Sigmoid colon (tissue), 7 donors: ENCODE measurements around the gene LARGE1. TPM values are rescaled to one million over a fixed set of nuclear protein-coding genes. Genes with fewer than 3 reads are reported as not detected.

Experiments used
- DNase-seq: peaks from one replicate; pipeline ENCODE4 v3.0.0-alpha.2; 2019
- H3K27ac ChIP-seq, 4 donors: fragments of 200-600 bp; sonication (generic); one replicate each; pipeline ENCODE4 v1.5.1; 2016 to 2019; ENCODE audit warnings: mild to moderate bottlenecking in 1 of 4
- H3K27me3 ChIP-seq, 3 donors: fragments of 200-600 bp; sonication (generic); one replicate each; pipeline ENCODE4 v1.5.1; 2019; ENCODE audit warnings: mild to moderate bottlenecking in 1 of 3
- H3K36me3 ChIP-seq, 4 donors: fragments of 200-600 bp; sonication (generic); one replicate each; pipeline ENCODE4 v1.5.1; 2016 to 2019
- H3K4me1 ChIP-seq, 4 donors: fragments of 200-600 bp; sonication (generic); one replicate each; pipeline ENCODE4 v1.5.1; 2017 to 2019
- H3K4me3 ChIP-seq, 4 donors: fragments of 200-600 bp; sonication (generic); one replicate each; pipeline ENCODE4 v1.5.1; 2017 to 2019; ENCODE audit warnings: mild to moderate bottlenecking in 2 of 4, moderate library complexity in 1 of 4
- H3K9me3 ChIP-seq, 4 donors: fragments of 200-600 bp in 3 of 4; sonication (generic) in 3 of 4; one replicate each; pipeline versions ENCODE4 v1.5.1 to v1.6.1; 2013 to 2019
- EP300 ChIP-seq, 4 donors: sonication (generic); formaldehyde crosslinking; IDR thresholded peaks; one replicate each; pipeline ENCODE4 v1.6.1; 2017; ENCODE audit warnings: antibody characterized with exemption in 4 of 4
- POLR2A ChIP-seq, 2 donors: fragments of 450-650 bp; IDR thresholded peaks; one replicate each; pipeline ENCODE4 v1.6.1; 2016; ENCODE audit warnings: antibody characterized with exemption in 2 of 2, mild to moderate bottlenecking in 2 of 2, moderate library complexity in 2 of 2
- POLR2AphosphoS5 ChIP-seq, 4 donors: sonication (generic); formaldehyde crosslinking; IDR thresholded peaks; one replicate each; pipeline ENCODE4 v1.6.1; 2017; ENCODE audit warnings: antibody characterized with exemption in 4 of 4
- WGBS, 2 donors: extraction: QIAGEN DNeasy Blood & Tissue Kit; methylation state at CpG; one replicate each; pipeline ENCODE4 v1.1.7; 2013; 5-methylcytosine and 5-hydroxymethylcytosine counted together
- intact Hi-C: fragments of 100-400 bp; cut with DNase I; formaldehyde crosslinking; loops from one replicate; pipeline ENCODE4 v1.15.1; 2023
- polyA plus RNA-seq, 3 donors: library from polyadenylated mRNA; stranded (reverse); fragments of 200-250 nt; gene quantifications; one replicate each; pipeline ENCODE4 v1.2.3, GENCODE V29; 2013
- total RNA-seq, 4 donors: library from RNA; depleted of rRNA; stranded (reverse); fragments of >200 nt; gene quantifications; one replicate each; pipeline ENCODE4 v1.1.0, GENCODE V29; 2016
- TF ChIP-seq, protein P1 (sequence below), 4 experiments: fragments of 450-650 bp in 3 of 4; fragments of 200-600 bp in 1 of 4; IDR thresholded peaks; one replicate each; pipeline ENCODE4 v1.5.1; 2016 to 2019; ENCODE audit warnings: antibody characterized with exemption in 4 of 4, mild to moderate bottlenecking in 3 of 4, moderate library complexity in 2 of 4
- donor health status: healthy with polysubstance abuse.
- donor health status: Bipolar disorder and iron deficiency.
- donor health status: healthy.

The LARGE1 gene
- total and polyA plus RNA-seq, 7 donors: 5.8 to 74.4 (median 38.0) TPM

DNA sequence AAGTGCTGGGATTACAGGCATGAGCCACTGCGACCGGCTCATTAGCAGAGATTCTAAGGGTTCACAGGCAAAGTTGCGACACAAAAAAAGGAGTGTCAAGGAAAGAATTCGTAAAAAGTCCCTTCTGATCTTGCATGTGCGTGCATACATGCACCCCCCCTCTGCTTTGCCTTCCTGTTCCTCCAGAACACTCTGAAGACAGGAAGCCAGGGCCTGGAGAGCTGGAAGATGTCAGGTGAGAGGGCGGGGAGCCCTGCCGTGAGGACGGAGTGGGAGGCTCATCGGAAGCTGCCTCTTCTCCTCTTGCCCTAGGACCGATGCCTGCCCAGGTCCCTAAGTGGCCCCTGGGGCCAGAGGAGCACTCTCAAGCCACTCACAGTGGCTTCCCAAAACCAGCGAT, 89.1 kb downstream of the LARGE1 start:
- H3K27ac ChIP-seq: no peak overlapping the region
- intact Hi-C loops: no loop called here
- WGBS, 2 donors: 80 to 84% methylated on average over 11 of the region's 11 CpGs
- peaks cover 0 to 68% (median 36%) of the 10 kb centered on the region in 4 donors for H3K4me1 ChIP-seq
- H3K36me3 ChIP-seq: no peaks in the 10 kb centered on the region
- H3K27me3 ChIP-seq: no peaks in the 10 kb centered on the region
- no peaks in the 10 kb centered on the region for H3K9me3 ChIP-seq
- DNase-seq: no peak
- no peak for TF ChIP-seq EP300 (IDR thresholded peaks at IDR 0.05)
- no peak for TF ChIP-seq POLR2AphosphoS5 (IDR thresholded peaks at IDR 0.05)
- no peak for TF ChIP-seq POLR2A (IDR thresholded peaks at IDR 0.05)
- TF ChIP-seq, protein P1, sequence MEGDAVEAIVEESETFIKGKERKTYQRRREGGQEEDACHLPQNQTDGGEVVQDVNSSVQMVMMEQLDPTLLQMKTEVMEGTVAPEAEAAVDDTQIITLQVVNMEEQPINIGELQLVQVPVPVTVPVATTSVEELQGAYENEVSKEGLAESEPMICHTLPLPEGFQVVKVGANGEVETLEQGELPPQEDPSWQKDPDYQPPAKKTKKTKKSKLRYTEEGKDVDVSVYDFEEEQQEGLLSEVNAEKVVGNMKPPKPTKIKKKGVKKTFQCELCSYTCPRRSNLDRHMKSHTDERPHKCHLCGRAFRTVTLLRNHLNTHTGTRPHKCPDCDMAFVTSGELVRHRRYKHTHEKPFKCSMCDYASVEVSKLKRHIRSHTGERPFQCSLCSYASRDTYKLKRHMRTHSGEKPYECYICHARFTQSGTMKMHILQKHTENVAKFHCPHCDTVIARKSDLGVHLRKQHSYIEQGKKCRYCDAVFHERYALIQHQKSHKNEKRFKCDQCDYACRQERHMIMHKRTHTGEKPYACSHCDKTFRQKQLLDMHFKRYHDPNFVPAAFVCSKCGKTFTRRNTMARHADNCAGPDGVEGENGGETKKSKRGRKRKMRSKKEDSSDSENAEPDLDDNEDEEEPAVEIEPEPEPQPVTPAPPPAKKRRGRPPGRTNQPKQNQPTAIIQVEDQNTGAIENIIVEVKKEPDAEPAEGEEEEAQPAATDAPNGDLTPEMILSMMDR (IDR thresholded peaks at IDR 0.05): no peak
- no peak overlapping the region for H3K4me3 ChIP-seq

DNA sequence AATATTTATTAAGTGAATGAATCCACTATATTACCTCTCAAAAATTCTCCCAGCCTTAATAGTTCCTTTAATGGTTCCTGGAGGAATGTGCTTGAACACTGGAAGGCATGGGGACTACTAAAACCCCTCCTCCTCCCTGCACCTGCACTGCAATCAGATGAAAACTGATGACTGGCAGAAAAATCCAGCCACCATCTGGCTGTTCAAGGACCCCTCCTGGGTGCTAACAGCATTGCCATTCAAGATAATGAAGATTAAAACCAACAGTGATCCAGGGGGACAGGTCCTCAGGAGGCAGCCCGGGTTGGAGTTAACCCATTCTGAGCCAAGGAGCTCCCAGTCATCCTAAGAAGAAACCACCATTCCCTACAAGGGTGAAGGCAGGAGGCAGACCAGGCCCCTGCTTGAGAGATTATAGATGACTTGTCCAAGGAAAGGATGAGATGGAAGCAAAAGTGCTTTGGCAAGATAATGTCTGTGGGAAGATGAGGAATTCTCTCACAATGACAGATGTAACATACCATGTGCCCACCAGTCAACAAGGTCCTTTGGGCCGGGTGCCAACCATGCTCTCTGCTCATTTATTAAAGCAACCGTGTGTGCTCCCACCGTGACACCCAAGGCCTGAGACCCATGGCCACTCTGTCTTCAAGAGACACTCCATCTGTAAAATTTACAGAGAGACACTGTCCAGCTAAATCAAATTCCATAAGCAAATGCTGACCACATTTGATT, 90.6 kb downstream of the LARGE1 start:
- 70 to 72% methylated on average over 4 of the region's 4 CpGs for WGBS, 2 donors
- intact Hi-C loops: no loop called here
- TF ChIP-seq POLR2A (IDR thresholded peaks at IDR 0.05): no peak
- TF ChIP-seq, protein P1 (IDR thresholded peaks at IDR 0.05): no peak
- peaks cover 0 to 68% (median 37%) of the 10 kb centered on the region in 4 donors for H3K4me1 ChIP-seq
- DNase-seq: no peak
- no peak overlapping the region for H3K4me3 ChIP-seq
- no peaks in the 10 kb centered on the region for H3K36me3 ChIP-seq
- no peaks in the 10 kb centered on the region for H3K27me3 ChIP-seq
- no peak overlapping the region for H3K27ac ChIP-seq
- no peaks in the 10 kb centered on the region for H3K9me3 ChIP-seq

DNA sequence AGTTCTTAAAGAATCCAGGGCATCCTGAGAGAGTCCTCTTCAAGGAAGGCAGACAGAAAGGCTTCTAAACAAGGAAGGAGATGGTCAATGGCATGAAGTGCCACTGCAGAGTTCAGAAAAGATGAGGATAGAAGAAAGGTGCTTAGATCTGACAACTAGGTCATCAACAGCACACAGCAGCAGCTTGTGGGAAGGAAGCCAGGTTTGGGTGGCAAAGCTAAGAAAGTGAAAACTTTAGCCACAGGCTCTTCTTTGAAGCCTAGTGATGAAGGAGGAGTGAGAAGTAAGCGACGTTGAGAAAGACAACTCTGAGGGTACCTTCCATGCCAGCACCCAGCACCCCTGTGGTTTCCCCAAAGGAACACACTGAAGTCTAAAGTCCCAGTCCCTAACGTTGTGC, 92.0 kb downstream of the LARGE1 start:
- 90 to 91% methylated on average over 3 of the region's 3 CpGs for WGBS, 2 donors
- H3K27me3 ChIP-seq: no peaks in the 10 kb centered on the region
- no peaks in the 10 kb centered on the region for H3K9me3 ChIP-seq
- H3K4me1 ChIP-seq: peaks cover 0 to 76% (median 50%) of the 10 kb centered on the region in 4 donors
- no peak for DNase-seq
- H3K36me3 ChIP-seq: no peaks in the 10 kb centered on the region
- no peak overlapping the region for H3K4me3 ChIP-seq
- TF ChIP-seq POLR2AphosphoS5 (IDR thresholded peaks at IDR 0.05) (no peak), EP300 (IDR thresholded peaks at IDR 0.05) (no peak), POLR2A (IDR thresholded peaks at IDR 0.05) (no peak)
- TF ChIP-seq, protein P1 (IDR thresholded peaks at IDR 0.05): no peak
- intact Hi-C loops: no loop called here
- H3K27ac ChIP-seq: no peak overlapping the region

DNA sequence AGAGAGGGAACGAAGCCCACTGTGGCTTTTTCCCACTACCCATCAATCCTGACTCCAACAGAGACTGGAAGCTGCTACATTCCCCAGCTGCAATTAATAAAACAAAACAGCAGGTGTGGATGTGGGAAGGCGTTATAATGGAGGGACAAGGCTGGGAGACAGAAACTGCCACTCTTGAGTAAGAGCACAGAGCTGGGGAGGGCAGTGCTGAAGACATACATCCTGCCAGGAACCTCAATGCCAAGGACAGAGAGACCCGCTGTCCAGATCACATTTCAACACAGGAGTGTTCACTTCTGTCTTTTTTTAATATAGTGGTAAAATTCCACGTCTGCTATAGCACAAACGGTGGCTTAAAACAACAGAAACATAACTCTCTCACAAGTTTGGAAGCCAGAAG, 94.5 kb downstream of the LARGE1 start:
- Histone ChIP-seq H3K27me3 (no peaks in the 10 kb centered on the region), H3K36me3 (no peaks in the 10 kb centered on the region), H3K27ac (peak overlapping the region in 3 of 4 donors; percentile 15 to 62 (median 57)), H3K9me3 (no peaks in the 10 kb centered on the region), H3K4me1 (peaks cover 0 to 74% (median 57%) of the 10 kb centered on the region in 4 donors), H3K4me3 (no peak overlapping the region)
- intact Hi-C loops: no loop called here
- WGBS, 2 donors: 87 to 94% methylated on average over 5 of the region's 5 CpGs
- TF ChIP-seq, protein P1 (IDR thresholded peaks at IDR 0.05): no peak
- TF ChIP-seq POLR2A (IDR thresholded peaks at IDR 0.05) (no peak), POLR2AphosphoS5 (IDR thresholded peaks at IDR 0.05) (no peak)
- no peak for DNase-seq

DNA sequence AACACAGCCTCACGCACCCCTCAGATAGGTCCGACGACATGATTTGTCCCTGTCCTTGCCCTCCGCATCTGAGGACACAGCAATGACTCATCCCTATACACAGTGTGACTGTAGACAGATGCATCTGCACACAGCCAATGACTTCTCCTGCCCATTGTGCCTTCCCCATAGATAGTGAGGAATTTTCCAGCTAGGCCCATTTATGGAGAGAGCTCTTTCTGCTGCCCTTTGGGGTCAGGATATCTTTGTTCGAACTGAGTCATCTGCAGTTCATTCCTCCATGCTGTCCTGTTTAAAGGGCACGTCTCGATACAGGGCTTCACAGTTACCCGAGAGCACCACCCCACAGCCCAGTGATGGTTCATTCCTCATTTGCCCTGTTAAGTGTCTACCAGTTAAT, 96.7 kb downstream of the LARGE1 start:
- no peak for TF ChIP-seq EP300 (IDR thresholded peaks at IDR 0.05)
- TF ChIP-seq POLR2AphosphoS5 (IDR thresholded peaks at IDR 0.05): peak in 2 of 4 donors; percentile 17 to 33
- intact Hi-C loops: no loop called here
- no peak for DNase-seq
- Histone ChIP-seq H3K27me3 (no peaks in the 10 kb centered on the region), H3K36me3 (no peaks in the 10 kb centered on the region), H3K4me3 (no peak overlapping the region), H3K4me1 (peaks cover 0 to 64% (median 56%) of the 10 kb centered on the region in 4 donors), H3K9me3 (no peaks in the 10 kb centered on the region), H3K27ac (peak overlapping the region in 3 of 4 donors; percentile 41 to 62 (median 57))
- WGBS, 2 donors: 88 to 93% methylated on average over 8 of the region's 8 CpGs
